HG03342 (cell line): ENCODE data around the gene PDE8B.

Experiments
- ATAC-seq: cut with Tn5 transposase; IDR thresholded peaks from one replicate; pipeline ENCODE4 v1.9.1; 2021; ENCODE audit warnings: mild to moderate bottlenecking, moderate library complexity; ENCODE audit not compliant: unreplicated experiment

Gene PDE8B

GRCh38 chr5:77189421-77189820 is 21.1 kb upstream of the PDE8B start:
- no peak for ATAC-seq

- ATAC-seq, result no peak
Measured at GRCh38 chr5:77192441-77193050, 17.9 kb upstream of the PDE8B start.

GRCh38 chr5:77194762-77195161 is 15.7 kb upstream of the PDE8B start:
- no peak for ATAC-seq

- ATAC-seq, result no peak
Measured at GRCh38 chr5:77197840-77198554, 12.5 kb upstream of the PDE8B start.

GRCh38 chr5:77200663-77201062 is 9.8 kb upstream of the PDE8B start:
- ATAC-seq, result no peak

- no peak for ATAC-seq
Measured at GRCh38 chr5:77202145-77202544, 8.3 kb upstream of the PDE8B start.

- no peak for ATAC-seq
Measured at GRCh38 chr5:77204967-77205366, 5.5 kb upstream of the PDE8B start.

- no peak for ATAC-seq
Measured at GRCh38 chr5:77208507-77209163, 1.8 kb upstream of the PDE8B start.

GRCh38 chr5:77209495-77210090 is 887 bp upstream of the PDE8B start:
- ATAC-seq, result no peak

GRCh38 chr5:77210964-77211690 is 647 bp downstream of the PDE8B start:
- no peak for ATAC-seq

- no peak for ATAC-seq
Measured at GRCh38 chr5:77211691-77212047, 1.2 kb downstream of the PDE8B start.

GRCh38 chr5:77213601-77214000 is 3.1 kb downstream of the PDE8B start:
- no peak for ATAC-seq

- no peak for ATAC-seq
Measured at GRCh38 chr5:77214151-77214550, 3.7 kb downstream of the PDE8B start.

- ATAC-seq, result no peak
Measured at GRCh38 chr5:77218263-77218662, 7.8 kb downstream of the PDE8B start.

- no peak for ATAC-seq
Measured at GRCh38 chr5:77221115-77221514, 10.6 kb downstream of the PDE8B start.

GRCh38 chr5:77222722-77223121 is 12.2 kb downstream of the PDE8B start:
- no peak for ATAC-seq

- no peak for ATAC-seq
Measured at GRCh38 chr5:77223653-77224052, 13.2 kb downstream of the PDE8B start.

GRCh38 chr5:77224672-77225355 is 14.3 kb downstream of the PDE8B start:
- no peak for ATAC-seq

- ATAC-seq, result no peak
Measured at GRCh38 chr5:77225531-77225930, 15.1 kb downstream of the PDE8B start.

GRCh38 chr5:77229887-77230286 is 19.4 kb downstream of the PDE8B start:
- ATAC-seq, result no peak
